K562 (cell line): ENCODE data around the gene VWA8. TPM values are rescaled to one million over a fixed set of nuclear protein-coding genes. Genes with fewer than 3 reads are reported as not detected.
A peak's percentile ranks its signal among the peaks of the same experiment; 100 is the strongest.
"Not testable (repeated sequence)": the region's sequence is repeated elsewhere in the genome, so short reads cannot be mapped to it uniquely, and the experiment has no call there.

ENCODE experiments used
- ATAC-seq: fragments of 200-7000 bp; cut with Tn5 transposase; 3 replicates; pipeline ENCODE4 v1.9.1; 2020; ENCODE audit warnings: moderate library complexity
- BruUV-seq: library from RNA; stranded (reverse); fragments of 400-500 nt; replicated peaks from 2 replicates; lab custom pipeline; 2021; lab: Mats Ljungman, UMichigan
- CTCF ChIA-PET: fragments of 300-600 bp; formaldehyde crosslinking; extraction: SDS; loops from one replicate; lab custom pipeline; 2021; ENCODE audit warnings: low intra/inter-chr PET ratio; lab: Yijun Ruan, JAX
- POLR2A ChIA-PET: fragments of 300-600, 350-650 bp; sonication (Branson Sonifier 250); formaldehyde crosslinking; extraction: SDS; loops from one replicate; lab custom pipeline; 2021; ENCODE audit warnings: antibody characterized with exemption, inconsistent platforms; lab: Yijun Ruan, JAX
- DNase-seq, 4 experiments: peaks; one replicate each; pipeline versions ENCODE4 v3.0.0 to v3.0.0-alpha.2; 2011 to 2018; ENCODE audit warnings: low spot score in 3 of 4, mixed read lengths in 3 of 4; ENCODE audit errors: extremely low read depth in 1 of 4
- FAIRE-seq: peaks from 2 replicates; lab custom pipeline; 2011; peaks lifted over from hg19 to GRCh38; lab: Jason Lieb, UNC
- H2AFZ ChIP-seq: 2 replicates; pipeline ENCODE4 v1.6.0; 2011; ENCODE audit warnings: low read depth, low read length, control low read depth, inconsistent platforms
- H3K27ac ChIP-seq: fragments of 200-600 bp; 3 replicates; pipeline ENCODE4 v1.8.0; 2011; ENCODE audit warnings: low read depth, mild to moderate bottlenecking, control low read depth, inconsistent platforms, low read length, moderate library complexity, mixed read lengths; ENCODE audit errors: extremely low read depth
- H3K27me3 ChIP-seq, 2 experiments: fragments of 300-600 bp in 1 of 2; 2 replicates in 1 of 2; 3 replicates in 1 of 2; pipeline versions ENCODE4 v1.6.0 to v1.8.0; 2011; ENCODE audit warnings: inconsistent platforms in 2 of 2, low read length in 2 of 2, mild to moderate bottlenecking in 1 of 2, mixed read lengths in 1 of 2, moderate library complexity in 1 of 2; ENCODE audit not compliant: control insufficient read depth in 2 of 2, insufficient read depth in 2 of 2
- H3K36me3 ChIP-seq: fragments of 300-600 bp; 3 replicates; pipeline ENCODE4 v1.8.0; 2011; ENCODE audit warnings: mild to moderate bottlenecking, low read length, inconsistent platforms; ENCODE audit not compliant: control insufficient read depth, insufficient read depth
- H3K4me1 ChIP-seq, 2 experiments: fragments of 200-600 bp in 1 of 2; replicated peaks in 1 of 2; 2 replicates in 1 of 2; 3 replicates in 1 of 2; pipeline versions ENCODE4 v1.5.1 to v1.8.0; 2011; ENCODE audit warnings: inconsistent platforms in 2 of 2, low read length in 2 of 2, mild to moderate bottlenecking in 1 of 2, mixed read lengths in 1 of 2, moderate library complexity in 1 of 2; ENCODE audit not compliant: control insufficient read depth in 2 of 2, insufficient read depth in 2 of 2
- H3K4me2 ChIP-seq: 2 replicates; pipeline ENCODE4 v1.6.1; 2011; ENCODE audit warnings: low read length, control low read depth, inconsistent platforms, mixed read lengths; ENCODE audit not compliant: insufficient read depth
- H3K4me3 ChIP-seq: fragments of 200-600 bp; sonication (generic), shearing (Covaris generic); 2 replicates; pipeline ENCODE4 v1.5.1; 2016; ENCODE audit warnings: control low read depth, inconsistent platforms
- H3K79me2 ChIP-seq: fragments of 200-600 bp; 3 replicates; pipeline ENCODE4 v1.8.0; 2011; ENCODE audit warnings: low read length, inconsistent platforms; ENCODE audit not compliant: control insufficient read depth, insufficient read depth
- H3K9ac ChIP-seq, 2 experiments: 2 replicates each; pipeline versions ENCODE4 v1.6.0 to v1.6.1; 2011; ENCODE audit warnings: low read depth in 2 of 2, low read length in 2 of 2, control low read depth in 1 of 2, inconsistent platforms in 1 of 2, mild to moderate bottlenecking in 1 of 2, mixed read lengths in 1 of 2; ENCODE audit not compliant: insufficient read depth in 1 of 2
- H3K9me1 ChIP-seq: one replicate; pipeline ENCODE4 v1.6.0; 2011; ENCODE audit warnings: inconsistent platforms, mild to moderate bottlenecking, low read length, moderate library complexity; ENCODE audit not compliant: control insufficient read depth, insufficient read depth
- H3K9me3 ChIP-seq: replicated peaks from 2 replicates; pipeline ENCODE4 v1.5.1; 2011; ENCODE audit warnings: low read depth, low read length, inconsistent platforms; ENCODE audit not compliant: control insufficient read depth, insufficient read depth
- H4K20me1 ChIP-seq: replicated peaks from 2 replicates; pipeline ENCODE4 v1.6.1; 2011; ENCODE audit warnings: low read length, inconsistent platforms, mixed read lengths; ENCODE audit not compliant: control insufficient read depth, insufficient read depth
- BCOR ChIP-seq: fragments of 450-650 bp; IDR thresholded peaks from 2 replicates; pipeline ENCODE4 v1.6.1; 2016
- CHD1 ChIP-seq: fragments of 200-600 bp; sonication (generic); IDR thresholded peaks from one replicate; pipeline ENCODE4 v1.6.1; 2012; ENCODE audit warnings: mild to moderate bottlenecking, moderate library complexity, low read length, inconsistent platforms
- MAZ ChIP-seq, 2 experiments: fragments of 450-650 bp in 1 of 2; sonication (generic) in 1 of 2; formaldehyde crosslinking; IDR thresholded peaks in 1 of 2; conservative IDR thresholded peaks in 1 of 2; 2 replicates each; pipeline versions ENCODE4 v1.4.0 to v1.5.0; 2020; ENCODE audit warnings: mild to moderate bottlenecking in 1 of 2, missing genetic modification reagents in 1 of 2
- RAD21 ChIP-seq, 2 experiments: fragments of 250-450 bp in 1 of 2; fragments of 450-650 bp in 1 of 2; sonication (Bioruptor Pico) in 1 of 2; formaldehyde crosslinking in 1 of 2; IDR thresholded peaks in 1 of 2; conservative IDR thresholded peaks in 1 of 2; 2 replicates each; pipeline versions ENCODE4 v1.4.0 to v1.8.0; 2020 to 2022; ENCODE audit warnings: mild to moderate bottlenecking in 2 of 2, moderate library complexity in 1 of 2
- WGBS: fragments of 100-300 bp; shearing (Covaris generic); methylation state at CpG from one replicate; pipeline ENCODE4 v1.1.6; 2016; ENCODE audit warnings: low coverage, mixed read lengths; ENCODE audit not compliant: insufficient coverage; ENCODE audit errors: missing lambda C conversion rate; 5-methylcytosine and 5-hydroxymethylcytosine counted together
- in situ Hi-C: fragments of 300-500 bp; cut with MboI; formaldehyde crosslinking; loops from 4 replicates; pipeline ENCODE4 v1.15.0; 2018; ENCODE audit warnings: inconsistent platforms, mixed read lengths
- intact Hi-C: fragments of 100-400 bp; cut with micrococcal nuclease; formaldehyde crosslinking; loops from 2 replicates; pipeline ENCODE4 v1.14.2; 2022
- polyA plus RNA-seq, 8 experiments: library from polyadenylated mRNA; depleted of rRNA in 4 of 8; stranded (reverse) in 5 of 8; unstranded in 3 of 8; fragments of >200 nt; fragmentation: Nextera tagmentation in 2 of 8; fragmentation: Illumina TruSeq in 1 of 8; extraction: Ambion mirVana in 2 of 8; extraction: Trizol in 1 of 8; gene quantifications; 2 replicates each; pipeline versions ENCODE4 v1.2.1 to v1.2.3, GENCODE V29; 2011 to 2014; ENCODE audit warnings: inconsistent platforms in 1 of 8, missing spikeins in 1 of 8
- total RNA-seq, 7 experiments: library from RNA; depleted of rRNA in 6 of 7; stranded (reverse); fragments of >200 nt in 6 of 7; fragmentation: Illumina TruSeq in 2 of 7; extraction: Trizol in 2 of 7; gene quantifications; 2 replicates each; pipeline versions ENCODE4 v1.2.1 to v1.2.3, GENCODE V29; 2011 to 2021; ENCODE audit warnings: low replicate concordance in 1 of 7
- TF ChIP-seq, protein P1 (sequence below): sonication (generic); formaldehyde crosslinking; IDR thresholded peaks from 2 replicates; pipeline ENCODE4 v1.8.1; 2023; ENCODE audit warnings: mild to moderate bottlenecking, missing genetic modification reagents
- TF ChIP-seq, protein P2 (sequence below): fragments of 450-650 bp; IDR thresholded peaks from 2 replicates; pipeline ENCODE4 v1.7.0; 2016; ENCODE audit warnings: borderline replicate concordance

Gene VWA8
- total and polyA plus RNA-seq, 9 of the 15 experiments (the other 6 are each of a cell fraction or from before 2014, with no cell fraction given): 2.1 to 18.5 (median 13.3) TPM

DNA sequence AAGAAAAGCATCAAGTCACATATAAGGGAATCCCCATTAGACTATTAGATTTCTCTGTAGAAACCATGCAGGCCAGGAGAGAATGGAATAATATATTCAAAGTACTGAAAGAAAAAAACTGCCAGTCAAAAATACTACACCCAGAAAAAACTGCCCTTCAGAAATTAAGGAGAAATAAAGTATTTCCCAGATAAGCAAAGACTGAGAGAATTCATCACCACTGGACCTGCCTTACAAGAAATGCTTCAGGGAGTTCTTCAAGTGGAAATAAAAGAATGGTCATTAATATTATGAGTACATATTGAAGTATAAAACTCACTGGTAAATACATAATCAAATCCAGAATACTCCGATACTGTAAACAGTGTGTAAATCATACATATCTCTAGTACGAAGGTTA, 35.9 kb downstream of the VWA8 start (continued):
- TF ChIP-seq, protein P1, sequence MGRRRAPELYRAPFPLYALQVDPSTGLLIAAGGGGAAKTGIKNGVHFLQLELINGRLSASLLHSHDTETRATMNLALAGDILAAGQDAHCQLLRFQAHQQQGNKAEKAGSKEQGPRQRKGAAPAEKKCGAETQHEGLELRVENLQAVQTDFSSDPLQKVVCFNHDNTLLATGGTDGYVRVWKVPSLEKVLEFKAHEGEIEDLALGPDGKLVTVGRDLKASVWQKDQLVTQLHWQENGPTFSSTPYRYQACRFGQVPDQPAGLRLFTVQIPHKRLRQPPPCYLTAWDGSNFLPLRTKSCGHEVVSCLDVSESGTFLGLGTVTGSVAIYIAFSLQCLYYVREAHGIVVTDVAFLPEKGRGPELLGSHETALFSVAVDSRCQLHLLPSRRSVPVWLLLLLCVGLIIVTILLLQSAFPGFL (CRISPR knock-in tag): no peak
- no peak for TF ChIP-seq MAZ (CRISPR knock-in tag; conservative IDR thresholded peaks at IDR 0.05 in 1 of 2, IDR thresholded peaks at IDR 0.05 in 1 of 2)
- no peak for TF ChIP-seq CHD1
- TF ChIP-seq, protein P2, sequence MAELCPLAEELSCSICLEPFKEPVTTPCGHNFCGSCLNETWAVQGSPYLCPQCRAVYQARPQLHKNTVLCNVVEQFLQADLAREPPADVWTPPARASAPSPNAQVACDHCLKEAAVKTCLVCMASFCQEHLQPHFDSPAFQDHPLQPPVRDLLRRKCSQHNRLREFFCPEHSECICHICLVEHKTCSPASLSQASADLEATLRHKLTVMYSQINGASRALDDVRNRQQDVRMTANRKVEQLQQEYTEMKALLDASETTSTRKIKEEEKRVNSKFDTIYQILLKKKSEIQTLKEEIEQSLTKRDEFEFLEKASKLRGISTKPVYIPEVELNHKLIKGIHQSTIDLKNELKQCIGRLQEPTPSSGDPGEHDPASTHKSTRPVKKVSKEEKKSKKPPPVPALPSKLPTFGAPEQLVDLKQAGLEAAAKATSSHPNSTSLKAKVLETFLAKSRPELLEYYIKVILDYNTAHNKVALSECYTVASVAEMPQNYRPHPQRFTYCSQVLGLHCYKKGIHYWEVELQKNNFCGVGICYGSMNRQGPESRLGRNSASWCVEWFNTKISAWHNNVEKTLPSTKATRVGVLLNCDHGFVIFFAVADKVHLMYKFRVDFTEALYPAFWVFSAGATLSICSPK: no peak
- no peak for TF ChIP-seq RAD21 (CRISPR knock-in tag; conservative IDR thresholded peaks at IDR 0.05 in 1 of 2, IDR thresholded peaks at IDR 0.05 in 1 of 2)
- TF ChIP-seq, all 486 proteins: peak for 0

- H3K27ac ChIP-seq, H3K27me3 ChIP-seq, H3K36me3 ChIP-seq, DNase-seq, H2AFZ ChIP-seq, H3K4me1 ChIP-seq, in situ Hi-C loops, H3K9me1 ChIP-seq, H3K4me2 ChIP-seq: not testable (repeated sequence)
- peaks cover 40% of the 10 kb centered on the region for H3K79me2 ChIP-seq
- TF ChIP-seq BCOR: peak; percentile 55; the same call in 1 of the 2 replicates
- TF ChIP-seq, all 486 proteins: peak for 1; not testable (repeated sequence) for 485
- H3K9me3 ChIP-seq, BruUV-seq, FAIRE-seq, ATAC-seq, intact Hi-C loops, POLR2A ChIA-PET, H4K20me1 ChIP-seq, CTCF ChIA-PET, H3K9ac ChIP-seq, H3K4me3 ChIP-seq: not testable (repeated sequence)
- 100% methylated on average over 1 of the region's 4 CpGs for WGBS
Measured at GRCh38 chr13:41922894-41923293, 38.0 kb downstream of the VWA8 start.
